ENCODE data around the gene PTOV1. TPM values are rescaled to one million over a fixed set of nuclear protein-coding genes. Genes with fewer than 3 reads are reported as not detected.

Gene PTOV1
- total RNA-seq, 4 donors from 2014 or later = 88.3 to 148 (median 98.9) TPM

DNA sequence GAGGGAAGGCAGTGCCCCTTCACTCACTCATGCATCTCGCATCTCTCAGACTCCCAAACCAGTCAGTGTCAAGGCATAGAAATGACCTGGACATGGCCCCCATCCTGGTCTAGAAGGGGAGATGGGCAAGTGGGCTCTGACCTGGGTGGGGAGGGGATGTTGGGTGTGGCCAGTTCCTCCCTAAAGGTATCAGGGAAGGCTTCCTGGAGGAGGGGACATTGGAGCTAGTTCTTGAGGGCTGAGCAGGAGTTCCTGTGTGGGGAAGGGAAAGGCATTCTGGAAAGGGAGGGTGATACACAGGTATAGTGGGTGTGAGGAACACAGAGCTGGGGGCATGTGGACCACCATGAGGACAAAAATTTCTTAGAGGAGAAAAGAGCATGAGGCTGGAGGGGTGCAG, 41.8 kb downstream of the PTOV1 start:
- Histone ChIP-seq H3K9me3 (no peaks in the 10 kb centered on the region), H3K4me3 (replicated peaks in 1 of 3) (no peak overlapping the region), H3K27ac (no peak overlapping the region), H3K36me3 (no peaks in the 10 kb centered on the region), H3K27me3 (no peaks in the 10 kb centered on the region), H3K4me1 (peaks cover 5 to 23% of the 10 kb centered on the region in 2 donors)
- intact Hi-C loops (cut with DNase I) = no loop called here
- TF ChIP-seq, protein P1, sequence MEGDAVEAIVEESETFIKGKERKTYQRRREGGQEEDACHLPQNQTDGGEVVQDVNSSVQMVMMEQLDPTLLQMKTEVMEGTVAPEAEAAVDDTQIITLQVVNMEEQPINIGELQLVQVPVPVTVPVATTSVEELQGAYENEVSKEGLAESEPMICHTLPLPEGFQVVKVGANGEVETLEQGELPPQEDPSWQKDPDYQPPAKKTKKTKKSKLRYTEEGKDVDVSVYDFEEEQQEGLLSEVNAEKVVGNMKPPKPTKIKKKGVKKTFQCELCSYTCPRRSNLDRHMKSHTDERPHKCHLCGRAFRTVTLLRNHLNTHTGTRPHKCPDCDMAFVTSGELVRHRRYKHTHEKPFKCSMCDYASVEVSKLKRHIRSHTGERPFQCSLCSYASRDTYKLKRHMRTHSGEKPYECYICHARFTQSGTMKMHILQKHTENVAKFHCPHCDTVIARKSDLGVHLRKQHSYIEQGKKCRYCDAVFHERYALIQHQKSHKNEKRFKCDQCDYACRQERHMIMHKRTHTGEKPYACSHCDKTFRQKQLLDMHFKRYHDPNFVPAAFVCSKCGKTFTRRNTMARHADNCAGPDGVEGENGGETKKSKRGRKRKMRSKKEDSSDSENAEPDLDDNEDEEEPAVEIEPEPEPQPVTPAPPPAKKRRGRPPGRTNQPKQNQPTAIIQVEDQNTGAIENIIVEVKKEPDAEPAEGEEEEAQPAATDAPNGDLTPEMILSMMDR (IDR thresholded peaks at IDR 0.05) = no peak
- no peak for TF ChIP-seq POLR2A (IDR thresholded peaks at IDR 0.05)
- no peak for DNase-seq
- WGBS, 2 donors = 78 to 86% methylated on average over 1 of the region's 1 CpG

DNA sequence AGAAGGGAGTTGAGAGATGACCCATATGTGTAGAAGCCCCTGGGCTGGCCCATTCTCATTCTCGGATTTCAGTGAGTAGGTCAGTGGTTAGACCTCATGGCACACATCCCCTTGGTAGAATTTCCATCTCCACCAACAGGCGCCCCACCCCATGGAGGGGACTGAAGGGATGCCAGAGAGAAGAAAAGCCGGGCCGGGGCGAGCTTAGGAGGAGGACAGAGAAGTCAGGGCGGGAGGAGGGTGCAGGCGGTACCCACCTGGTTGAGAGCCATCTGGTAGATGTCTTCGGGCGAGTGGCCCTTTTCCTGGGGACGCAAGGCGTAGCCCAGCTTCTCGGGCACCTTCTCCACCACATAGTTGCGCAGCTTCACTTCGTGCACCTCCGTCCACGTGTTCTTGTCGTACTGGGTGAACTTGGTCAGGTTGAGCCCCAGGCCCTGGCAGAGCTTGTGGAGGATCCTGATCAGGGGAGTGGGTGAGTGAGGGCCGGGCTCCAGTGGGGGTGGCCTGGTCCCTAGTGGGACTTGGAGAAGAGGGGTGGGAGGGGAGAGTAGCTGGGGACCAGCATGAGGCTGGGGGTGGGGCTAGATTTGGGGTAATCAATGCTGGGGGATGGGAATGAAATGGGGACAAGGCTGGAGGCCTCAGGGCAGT, 43.2 kb downstream of the PTOV1 start:
- WGBS, 2 donors = 93 to 94% methylated on average over 18 of the region's 18 CpGs
- H3K36me3 ChIP-seq = no peaks in the 10 kb centered on the region
- no peaks in the 10 kb centered on the region for H3K9me3 ChIP-seq
- TF ChIP-seq POLR2A (IDR thresholded peaks at IDR 0.05) = no peak
- H3K27ac ChIP-seq = no peak overlapping the region
- H3K4me3 ChIP-seq (replicated peaks in 1 of 3) = no peak overlapping the region
- no peaks in the 10 kb centered on the region for H3K27me3 ChIP-seq
- no peak for DNase-seq
- peaks cover 5 to 23% of the 10 kb centered on the region in 2 donors for H3K4me1 ChIP-seq
- intact Hi-C loops (cut with DNase I) = no loop called here

DNA sequence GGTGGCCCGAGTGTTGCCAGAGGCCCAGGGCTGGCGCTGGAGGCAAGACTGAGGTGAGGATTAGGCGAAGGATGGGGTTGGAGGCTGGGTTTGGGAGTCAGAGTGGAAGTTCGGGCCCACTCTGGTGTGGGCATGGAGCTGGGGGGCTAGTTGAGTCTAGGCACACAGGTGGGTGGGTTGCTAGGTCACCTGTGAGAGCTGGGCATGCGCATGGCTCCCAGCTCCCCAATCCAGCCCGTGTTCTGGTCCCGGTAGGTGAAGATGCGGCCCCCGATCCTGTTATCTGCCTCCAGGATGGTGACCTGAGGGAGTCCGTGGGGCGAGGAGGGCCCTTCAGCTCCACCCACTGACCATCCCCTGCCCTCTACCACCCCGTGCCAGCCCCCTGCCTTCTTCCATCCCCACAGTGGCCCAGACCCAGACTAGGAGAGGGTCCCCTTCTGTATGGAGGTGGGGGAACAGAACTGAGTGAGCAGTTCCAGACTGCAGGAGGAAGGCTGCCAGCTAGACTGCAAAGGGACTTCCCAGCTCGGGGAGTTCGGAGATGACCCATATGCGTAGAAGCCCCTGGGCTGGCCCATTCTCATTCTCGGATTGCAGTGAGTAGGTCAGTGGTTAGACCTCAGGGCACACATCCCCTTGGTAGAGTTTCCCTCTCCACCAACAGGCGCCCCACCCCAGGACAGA, 44.1 kb downstream of the PTOV1 start:
- TF ChIP-seq, protein P1 (IDR thresholded peaks at IDR 0.05) = no peak
- TF ChIP-seq POLR2A (IDR thresholded peaks at IDR 0.05) = no peak
- Histone ChIP-seq H3K36me3 (no peaks in the 10 kb centered on the region), H3K27ac (no peak overlapping the region), H3K4me3 (replicated peaks in 1 of 3) (no peak overlapping the region), H3K9me3 (no peaks in the 10 kb centered on the region), H3K4me1 (peaks cover 5 to 17% of the 10 kb centered on the region in 2 donors), H3K27me3 (no peaks in the 10 kb centered on the region)
- intact Hi-C loops (cut with DNase I) = no loop called here
- WGBS, 2 donors = 85 to 86% methylated on average over 7 to 16 of the region's 17 CpGs
- DNase-seq = no peak

DNA sequence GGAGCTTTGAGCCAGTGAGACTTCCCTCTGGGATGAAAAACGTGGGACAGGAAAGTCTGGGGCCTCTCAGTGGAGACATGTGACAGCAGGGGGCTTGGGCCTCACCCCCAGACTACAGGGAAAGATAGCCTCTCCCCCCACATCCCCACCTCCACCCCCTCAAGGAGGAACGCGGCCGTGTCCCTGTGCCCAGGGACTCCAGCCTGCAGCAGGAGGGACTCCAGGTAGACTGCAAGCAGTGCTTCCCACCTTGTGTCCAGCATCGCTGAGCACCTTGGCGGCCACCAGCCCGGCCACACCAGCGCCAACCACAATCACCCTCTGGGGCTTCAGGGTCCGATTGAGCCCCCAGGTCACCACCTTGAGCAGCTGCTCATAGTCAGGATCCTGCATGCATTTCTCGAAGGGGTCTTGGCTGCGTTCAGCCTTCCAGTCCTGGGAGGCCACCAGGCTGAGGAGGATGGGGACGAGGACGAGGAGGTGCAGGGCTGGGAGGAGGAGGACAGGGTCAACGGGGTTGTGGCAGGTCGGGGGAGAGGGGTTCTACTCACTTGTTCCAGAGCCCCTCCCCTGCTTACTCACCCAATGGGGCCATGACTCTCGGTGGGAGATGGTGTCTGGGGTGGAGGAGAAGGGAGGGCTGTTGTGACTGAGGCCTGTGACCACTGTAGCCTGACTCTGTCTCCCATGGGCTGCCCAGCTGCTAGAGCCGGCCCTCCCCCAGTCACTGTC, 44.8 kb downstream of the PTOV1 start:
- no peak overlapping the region for H3K4me3 ChIP-seq (replicated peaks in 1 of 3)
- intact Hi-C loops (cut with DNase I) = no loop called here
- no peak for TF ChIP-seq POLR2A (IDR thresholded peaks at IDR 0.05)
- TF ChIP-seq, protein P1 (IDR thresholded peaks at IDR 0.05) = no peak
- no peaks in the 10 kb centered on the region for H3K36me3 ChIP-seq
- peaks cover 0 to 11% of the 10 kb centered on the region in 2 donors for H3K4me1 ChIP-seq
- no peaks in the 10 kb centered on the region for H3K27me3 ChIP-seq
- H3K27ac ChIP-seq = no peak overlapping the region
- WGBS, 2 donors = 67 to 70% methylated on average over 17 of the region's 17 CpGs
- H3K9me3 ChIP-seq = no peaks in the 10 kb centered on the region
- DNase-seq = no peak

DNA sequence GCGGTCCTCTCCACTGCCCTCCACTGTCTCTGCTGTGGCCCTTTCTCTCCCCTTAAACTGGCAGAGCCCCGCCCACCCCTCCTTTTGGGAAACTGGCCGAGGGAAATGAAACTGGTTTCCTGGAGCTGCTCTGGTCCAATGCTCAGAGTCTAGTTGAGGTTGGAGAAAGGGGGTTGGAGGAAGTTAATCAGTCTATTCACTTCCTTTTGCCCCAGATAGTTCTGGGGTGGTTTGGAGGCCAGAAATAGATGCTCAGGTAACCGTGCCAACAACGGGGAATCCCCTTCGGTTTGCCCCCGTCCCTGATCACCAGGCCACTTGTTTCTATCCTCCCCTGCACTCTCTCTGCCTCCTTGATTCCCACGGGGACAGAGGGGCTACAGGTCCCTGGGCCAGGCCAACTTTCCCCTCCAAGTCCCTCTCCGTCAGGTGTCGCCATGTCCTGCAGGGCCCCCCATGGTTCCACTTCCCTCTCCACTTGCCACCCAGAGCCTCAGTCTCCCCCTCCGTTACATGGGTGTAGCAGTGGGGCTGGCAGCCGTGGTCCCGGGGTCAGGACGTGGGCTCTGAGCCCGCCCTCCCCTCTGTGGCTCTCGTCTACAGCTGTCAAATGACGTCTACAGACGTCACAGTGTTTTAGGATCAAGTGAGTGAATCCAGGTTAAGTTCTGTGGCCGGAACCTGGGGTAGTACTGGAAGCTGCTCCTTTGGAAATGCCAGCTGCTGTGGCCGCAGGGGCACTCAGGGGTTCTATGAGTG, 46.1 kb downstream of the PTOV1 start, which contains the start of gene IL4I1:
TSS of gene IL4I1 (minus strand) at position 25 of the 759 bp plus-strand sequence. CDS start 727 bp downstream, outside the sequence.
- H3K4me3 ChIP-seq (replicated peaks in 1 of 3) = no peak within 1 kb of the TSS
- no peaks in the 10 kb centered on the region for H3K27me3 ChIP-seq
- H3K9me3 ChIP-seq = no peaks in the 10 kb centered on the region
- H3K27ac ChIP-seq = no peak within 1 kb of the TSS
- TF ChIP-seq, protein P1 (IDR thresholded peaks at IDR 0.05) = no peak
- no peak for TF ChIP-seq POLR2A (IDR thresholded peaks at IDR 0.05)
- no peaks in the 10 kb centered on the region for H3K36me3 ChIP-seq
- H3K4me1 ChIP-seq = peaks cover 0 to 11% of the 10 kb centered on the region in 2 donors
- DNase-seq = no peak
- 51 to 55% methylated on average over 16 to 19 of the region's 20 CpGs for WGBS, 2 donors
- intact Hi-C loops (cut with DNase I) = no loop called here
